ENCODE results near the gene MGST2.

The MGST2 gene

DNA sequence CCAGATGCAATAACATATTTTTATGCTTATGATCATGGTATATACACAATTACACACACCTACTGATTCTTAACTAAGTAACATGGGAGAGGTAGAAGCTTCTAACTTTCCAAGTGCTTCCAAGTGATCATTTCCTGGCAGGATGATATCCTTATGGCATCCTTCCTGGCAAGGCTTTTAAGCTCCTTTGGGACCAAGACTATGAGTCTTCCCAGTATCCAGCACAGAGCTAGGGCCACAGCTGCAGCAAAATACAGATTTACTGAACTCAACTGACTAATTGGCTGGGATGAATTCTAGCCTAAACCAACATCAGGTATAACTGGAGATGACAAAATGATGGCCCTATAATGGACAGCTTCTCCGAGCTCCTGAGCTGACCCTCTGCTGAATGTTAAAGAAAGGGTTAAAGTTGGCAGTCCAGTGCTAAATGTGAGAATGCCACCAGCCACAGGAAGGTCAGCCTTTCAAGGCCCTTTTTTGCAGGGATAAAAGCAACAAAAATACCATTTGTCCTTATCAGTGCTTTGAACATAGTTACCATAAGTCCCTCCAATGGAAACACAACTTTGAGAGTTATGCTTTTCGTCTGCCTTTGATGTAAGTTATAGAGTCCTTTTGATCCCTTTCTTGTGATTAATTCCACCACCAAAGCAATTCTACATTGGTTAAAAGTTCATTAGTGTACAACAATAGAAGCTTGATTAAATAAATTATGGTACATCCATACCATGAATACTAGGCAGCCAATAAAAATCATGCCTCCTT, 73.4 kb downstream of the MGST2 start:
- DNase-seq (ENCODE audit: low read depth in 2 of 2) = no peak

DNA sequence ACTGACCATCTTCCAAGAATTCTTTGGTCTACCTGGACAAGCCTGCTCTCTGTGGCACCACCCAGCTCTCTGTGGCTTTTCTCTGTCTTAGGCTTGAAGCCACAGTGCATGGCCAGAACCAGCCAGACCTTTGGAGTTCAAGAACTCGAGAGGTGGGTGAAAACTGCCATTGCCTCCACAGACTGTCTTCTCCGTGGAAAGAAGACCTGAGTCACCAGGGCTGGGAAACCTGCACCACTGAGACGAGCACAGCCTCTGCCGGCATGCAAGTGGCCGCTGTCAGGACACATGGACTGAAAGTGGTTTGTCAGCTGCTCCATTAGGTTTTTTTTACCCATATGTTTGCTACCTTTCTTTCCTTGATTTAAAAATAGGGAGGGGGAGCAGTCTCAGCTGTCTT, 74.5 kb downstream of the MGST2 start:
- no peak for DNase-seq (ENCODE audit: low read depth in 2 of 2)

DNA sequence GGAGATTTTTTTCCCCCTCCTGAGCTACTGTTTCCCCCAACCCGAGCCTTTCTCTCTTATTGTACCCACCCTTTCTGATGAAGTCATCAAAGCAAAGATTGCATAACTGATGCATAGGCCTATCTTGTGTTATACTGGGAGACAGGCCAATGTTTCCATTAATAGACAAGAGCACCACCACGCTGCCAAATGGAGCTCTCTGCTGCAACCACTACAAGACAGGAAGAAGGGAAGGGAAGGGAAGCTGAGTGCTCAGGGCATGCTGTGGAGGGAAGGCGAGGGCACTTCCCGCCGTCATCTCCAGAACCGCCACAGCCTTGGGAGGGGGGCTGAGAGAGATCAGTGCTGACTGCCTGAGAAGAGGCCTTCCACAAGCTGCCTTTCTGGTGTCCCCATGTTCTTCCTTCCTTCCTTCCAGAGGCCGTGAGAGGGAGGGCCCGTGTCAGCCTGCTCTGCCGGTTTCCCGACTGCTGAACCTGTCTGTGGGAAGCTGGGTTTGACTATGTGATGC, 75.0 kb downstream of the MGST2 start:
- DNase-seq (ENCODE audit: low read depth in 2 of 2) = peak; percentile 86 to 87

DNA sequence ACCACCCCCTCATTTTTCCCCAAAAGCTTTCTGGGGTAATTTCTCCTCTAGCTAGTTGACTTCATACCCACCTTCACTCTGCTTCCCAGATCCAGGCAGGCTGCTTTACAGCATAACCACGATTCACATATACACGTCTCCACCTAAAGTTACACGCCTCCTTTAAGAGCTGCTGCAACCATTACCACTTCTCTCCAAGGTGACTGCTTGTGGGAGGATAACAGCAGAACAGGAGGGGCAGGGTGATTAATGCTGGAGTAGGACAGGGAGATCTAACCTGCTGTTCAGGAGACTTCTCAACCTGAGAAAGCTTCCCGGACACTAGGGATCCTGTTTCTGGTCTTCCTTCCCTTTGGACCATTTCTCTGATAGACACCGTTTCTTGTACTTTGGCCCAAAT, 77.4 kb downstream of the MGST2 start:
- DNase-seq (ENCODE audit: low read depth in 2 of 2) = no peak

DNA sequence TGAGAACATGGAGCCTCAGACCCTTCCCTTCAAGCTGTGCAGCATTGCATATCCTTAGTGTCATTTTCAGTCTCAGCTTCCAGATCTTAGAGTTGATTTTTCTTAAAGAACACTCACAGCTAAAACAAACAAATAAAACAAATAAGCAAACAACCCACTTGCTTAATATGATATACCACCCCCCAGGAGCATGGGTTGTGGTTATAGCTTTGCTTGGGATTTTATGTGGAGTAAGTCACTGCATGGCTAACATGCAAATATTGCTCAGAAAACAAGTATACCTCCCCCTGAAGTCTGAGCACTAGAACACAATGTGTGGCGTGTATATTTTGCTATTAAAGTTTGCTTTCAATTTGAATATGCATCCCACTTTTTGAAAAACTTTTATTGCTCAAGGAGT, 78.6 kb downstream of the MGST2 start:
- DNase-seq (ENCODE audit: low read depth in 2 of 2) = no peak

DNA sequence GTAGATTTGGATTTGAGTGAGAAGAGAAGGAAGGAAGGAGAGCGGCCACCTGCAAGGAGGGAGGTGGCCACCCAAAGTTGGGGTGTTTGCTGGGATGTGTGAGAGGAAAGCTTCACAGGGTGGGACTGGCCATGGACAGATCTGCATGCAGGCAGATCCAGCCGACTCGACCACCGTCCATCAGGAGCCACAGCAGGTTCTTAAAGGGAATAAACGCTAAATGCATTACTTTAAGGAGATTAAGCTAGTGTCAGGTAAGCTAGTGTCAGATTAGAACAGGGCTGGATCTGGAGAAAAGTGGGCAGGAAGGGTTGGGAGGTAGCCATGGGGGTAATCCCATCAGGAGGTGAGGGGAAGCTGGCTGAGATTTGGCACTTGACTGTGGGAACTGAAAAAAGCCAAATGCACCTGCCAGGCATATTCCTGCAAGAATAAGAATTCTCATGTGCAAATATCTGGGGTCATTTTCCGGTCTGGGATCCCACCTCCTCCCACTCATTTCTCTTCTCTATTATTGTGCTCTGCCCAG, 79.6 kb downstream of the MGST2 start:
- DNase-seq (ENCODE audit: low read depth in 2 of 2) = no peak

DNA sequence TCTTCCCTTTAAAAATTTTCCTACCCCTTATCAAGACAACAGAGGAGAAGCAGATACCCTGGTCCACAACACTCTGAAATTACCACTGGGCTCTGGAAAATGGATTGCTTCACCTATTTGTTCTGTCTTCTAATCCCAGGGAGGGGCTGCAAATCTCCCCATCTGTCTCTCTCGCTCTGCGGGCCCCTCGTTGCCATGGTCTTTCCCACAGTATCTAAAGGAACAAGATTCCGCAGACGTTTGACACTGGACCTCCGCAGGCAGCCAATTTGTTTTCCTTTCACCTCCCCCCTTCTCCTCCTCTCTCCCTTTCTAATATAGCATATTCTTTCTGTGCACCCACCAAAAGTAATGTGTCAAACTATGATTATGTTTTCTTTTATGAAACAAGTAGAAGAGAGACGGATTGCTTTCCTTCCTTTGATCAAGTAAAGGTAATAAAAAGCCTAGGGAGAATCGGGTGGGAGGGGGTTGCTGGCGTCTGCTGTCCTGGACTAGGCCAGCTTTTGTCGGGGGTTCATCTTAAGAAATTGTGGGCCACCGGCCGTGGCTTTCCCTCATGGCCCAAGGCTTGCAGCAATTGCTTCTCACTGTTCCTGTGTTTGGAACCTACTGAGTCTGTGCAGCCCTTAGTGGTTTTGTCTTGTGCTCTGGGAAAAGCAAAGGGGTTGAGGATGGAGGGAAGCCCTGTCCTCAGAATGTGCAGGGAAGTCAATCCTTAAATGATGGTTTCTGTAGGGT, 81.0 kb downstream of the MGST2 start:
- DNase-seq (ENCODE audit: low read depth in 2 of 2) = no peak

DNA sequence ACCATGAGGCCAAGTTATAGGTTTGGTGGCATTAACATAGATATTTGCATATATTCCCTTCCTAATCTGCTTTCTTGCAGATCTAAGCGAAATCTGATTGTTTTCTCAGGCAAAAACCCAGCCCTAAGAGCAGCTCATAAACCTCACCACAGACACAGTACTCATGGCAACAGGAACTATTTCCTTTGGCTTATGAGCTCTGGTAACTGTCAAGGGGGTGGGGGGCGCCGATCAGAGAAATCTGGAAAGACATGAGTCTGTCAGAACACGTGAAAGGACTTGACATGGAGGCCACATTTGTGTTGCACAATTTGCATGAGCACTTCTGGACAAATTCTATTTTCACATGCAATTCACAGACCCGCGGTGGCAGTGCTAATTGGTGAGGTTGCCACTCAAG, 83.7 kb downstream of the MGST2 start:
- DNase-seq (ENCODE audit: low read depth in 2 of 2) = no peak

DNA sequence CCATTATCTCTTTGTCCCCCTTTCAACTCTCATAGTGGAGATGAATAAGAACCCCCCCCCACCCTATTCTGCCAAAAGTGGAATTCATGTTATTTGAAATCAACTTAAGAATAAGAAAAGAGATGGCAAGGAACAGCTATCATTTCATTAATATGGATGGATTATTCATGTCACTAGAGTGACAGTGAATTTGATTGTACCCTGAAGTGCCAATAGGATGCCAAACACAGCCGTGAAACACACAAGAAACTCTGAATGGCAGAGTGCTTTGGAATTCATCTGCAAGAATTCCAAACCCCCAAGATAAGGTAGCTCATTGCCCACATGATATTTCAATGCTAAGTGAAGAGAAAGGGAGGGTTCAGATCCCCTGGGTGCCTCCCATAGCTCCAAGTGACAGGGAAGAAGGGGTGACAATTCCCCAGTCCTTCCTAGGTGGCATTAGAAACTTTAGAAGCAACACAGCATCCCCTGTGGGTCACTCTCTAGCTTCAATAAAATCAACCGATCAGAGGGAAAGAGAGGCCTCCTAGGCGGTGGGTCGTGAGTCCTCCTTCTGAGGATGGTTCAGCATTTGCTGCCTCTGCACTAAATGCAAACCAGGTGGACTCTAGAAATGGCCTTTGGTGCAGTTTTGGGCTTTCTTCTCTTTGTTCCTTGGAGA, 84.3 kb downstream of the MGST2 start:
- no peak for DNase-seq (ENCODE audit: low read depth in 2 of 2)

DNA sequence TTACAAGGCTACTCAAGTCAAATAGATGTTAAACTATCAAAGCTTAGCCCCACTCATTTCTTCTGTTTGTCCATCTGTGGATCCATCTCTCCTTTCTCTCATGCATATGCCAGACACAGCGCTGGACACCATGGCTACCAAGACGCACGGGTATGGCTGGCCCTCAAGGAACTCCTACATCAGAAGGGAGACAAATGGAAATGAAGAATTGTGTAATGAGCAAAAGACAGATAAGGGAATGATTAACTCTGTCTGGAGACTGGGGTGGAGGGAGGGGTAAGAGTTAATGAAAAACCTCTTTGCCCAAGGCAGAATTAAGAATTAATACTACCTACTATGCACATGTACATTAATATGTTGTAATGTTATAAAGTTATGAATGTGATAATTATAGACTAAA, 88.1 kb downstream of the MGST2 start:
- DNase-seq (ENCODE audit: low read depth in 2 of 2) = no peak
